GM23338 (cell line): ENCODE data around the gene FAM8A1. TPM values are rescaled to one million over a fixed set of nuclear protein-coding genes. Genes with fewer than 3 reads are reported as not detected.

ENCODE experiments used
- ATAC-seq: fragments of 200-7000 bp; cut with Tn5 transposase; 3 replicates; pipeline ENCODE4 v1.9.1; 2020
- DNase-seq: peaks from one replicate; pipeline ENCODE4 v3.0.0-alpha.2; 2015; ENCODE audit warnings: low spot score
- H2AFZ ChIP-seq: fragments of 200-600 bp; sonication (generic); 2 replicates; pipeline ENCODE4 v1.8.0; 2016; ENCODE audit warnings: antibody characterized with exemption, mild to moderate bottlenecking, moderate library complexity
- H3F3A ChIP-seq: fragments of 200-600 bp; sonication (generic); replicated peaks from 2 replicates; pipeline ENCODE4 v1.8.0; 2017; ENCODE audit warnings: antibody characterized with exemption, mixed run types, low read depth
- H3K27ac ChIP-seq: fragments of 200-600 bp; sonication (generic); 2 replicates; pipeline ENCODE4 v1.6.1; 2016; ENCODE audit warnings: low read depth
- H3K27me3 ChIP-seq: fragments of 200-600 bp; sonication (generic); 2 replicates; pipeline ENCODE4 v1.8.0; 2016; ENCODE audit warnings: mild to moderate bottlenecking, mixed run types, moderate library complexity; ENCODE audit not compliant: insufficient read depth
- H3K36me3 ChIP-seq: fragments of 200-600 bp; sonication (generic); 2 replicates; pipeline ENCODE4 v1.8.0; 2016; ENCODE audit warnings: mild to moderate bottlenecking; ENCODE audit not compliant: insufficient read depth
- H3K4me1 ChIP-seq: fragments of 200-600 bp; sonication (generic); 2 replicates; pipeline ENCODE4 v1.8.0; 2016; ENCODE audit warnings: mild to moderate bottlenecking, moderate library complexity; ENCODE audit not compliant: insufficient read depth
- H3K4me2 ChIP-seq: fragments of 200-600 bp; sonication (generic); 2 replicates; pipeline ENCODE4 v1.7.1; 2017; ENCODE audit warnings: mixed run types
- H3K4me3 ChIP-seq: fragments of 200-600 bp; sonication (generic); 2 replicates; pipeline ENCODE4 v1.6.1; 2016; ENCODE audit warnings: mixed run types
- H3K79me2 ChIP-seq: fragments of 200-600 bp; sonication (generic); replicated peaks from 2 replicates; pipeline ENCODE4 v1.8.0; 2017; ENCODE audit warnings: mild to moderate bottlenecking; ENCODE audit not compliant: insufficient read depth
- H3K9me2 ChIP-seq: fragments of 200-600 bp; sonication (generic); 2 replicates; pipeline ENCODE4 v1.8.0; 2017; ENCODE audit not compliant: insufficient read depth
- H4K20me1 ChIP-seq: fragments of 200-600 bp; sonication (generic); replicated peaks from 2 replicates; pipeline ENCODE4 v1.8.0; 2017; ENCODE audit warnings: mild to moderate bottlenecking; ENCODE audit not compliant: insufficient read depth
- H3K27ac Mint-ChIP-seq: 2 replicates; pipeline ENCODE4 v1.8.0; 2020; ENCODE audit warnings: inconsistent platforms, mild to moderate bottlenecking, moderate library complexity, mixed read lengths
- H3K27me3 Mint-ChIP-seq: 3 replicates; pipeline ENCODE4 v1.8.0; 2022; ENCODE audit warnings: low read depth, mild to moderate bottlenecking, moderate library complexity, mixed read lengths, inconsistent platforms; ENCODE audit not compliant: insufficient read depth, poor library complexity
- H3K36me3 Mint-ChIP-seq: 3 replicates; pipeline ENCODE4 v1.8.0; 2021; ENCODE audit warnings: low read depth, mild to moderate bottlenecking, inconsistent platforms, moderate library complexity, mixed read lengths
- H3K4me1 Mint-ChIP-seq: 3 replicates; pipeline ENCODE4 v1.8.0; 2020; ENCODE audit warnings: mild to moderate bottlenecking, inconsistent platforms, mixed read lengths
- H3K4me3 Mint-ChIP-seq: 3 replicates; pipeline ENCODE4 v1.8.0; 2021; ENCODE audit warnings: moderate library complexity, mild to moderate bottlenecking, inconsistent platforms, mixed read lengths
- H3K9me3 Mint-ChIP-seq: 3 replicates; pipeline ENCODE4 v1.8.0; 2020; ENCODE audit warnings: moderate library complexity, mild to moderate bottlenecking, inconsistent platforms, mixed read lengths
- CREB1 ChIP-seq: fragments of 250-450 bp; sonication (Bioruptor Pico); IDR thresholded peaks from 2 replicates; pipeline ENCODE4 v1.5.0; 2020; ENCODE audit warnings: low read depth, mild to moderate bottlenecking, moderate library complexity
- EZH2 ChIP-seq: fragments of 200-600 bp; sonication (generic); IDR thresholded peaks from one replicate; pipeline ENCODE4 v1.8.0; 2017; ENCODE audit warnings: antibody characterized with exemption, mild to moderate bottlenecking, low read depth; ENCODE audit not compliant: unreplicated experiment
- EZH2phosphoT487 ChIP-seq: fragments of 200-600 bp; sonication (generic); IDR thresholded peaks from one replicate; pipeline ENCODE4 v1.8.1; 2018; ENCODE audit warnings: antibody characterized with exemption; ENCODE audit not compliant: unreplicated experiment
- JUNB ChIP-seq: IDR thresholded peaks from one replicate; pipeline ENCODE4 v1.6.1; 2016; ENCODE audit warnings: antibody characterized with exemption; ENCODE audit not compliant: unreplicated experiment
- NANOG ChIP-seq: IDR thresholded peaks from 2 replicates; pipeline ENCODE4 v1.6.1; 2016; ENCODE audit warnings: antibody characterized with exemption, borderline replicate concordance
- POLR2AphosphoS5 ChIP-seq: IDR thresholded peaks from 2 replicates; pipeline ENCODE4 v1.6.1; 2016; ENCODE audit warnings: antibody characterized with exemption, low read depth
- STAT1 ChIP-seq: IDR thresholded peaks from one replicate; pipeline ENCODE4 v1.6.1; 2016; ENCODE audit warnings: antibody characterized with exemption; ENCODE audit not compliant: unreplicated experiment
- ZNF114 ChIP-seq: fragments of 250-450 bp; sonication (Bioruptor Pico); IDR thresholded peaks from 2 replicates; pipeline ENCODE4 v1.5.0; 2020; ENCODE audit warnings: mild to moderate bottlenecking, moderate library complexity
- ZNF331 ChIP-seq: fragments of 250-450 bp; sonication (Bioruptor Pico); IDR thresholded peaks from 2 replicates; pipeline ENCODE4 v1.5.0; 2020; ENCODE audit warnings: low read depth, mild to moderate bottlenecking, moderate library complexity
- polyA plus RNA-seq: library from polyadenylated mRNA; unstranded; fragments of >200 nt; fragmentation: Nextera tagmentation; extraction: Ambion mirVana; gene quantifications from 2 replicates; pipeline ENCODE4 v1.2.1, GENCODE V29; 2016
- total RNA-seq: library from RNA; depleted of rRNA; stranded (reverse); fragments of >200 nt; shearing (Covaris generic); gene quantifications from 2 replicates; pipeline ENCODE4 v1.2.3, GENCODE V29; 2014
- TF ChIP-seq, protein P1 (sequence below): fragments of 250-450 bp; sonication (Bioruptor Pico); IDR thresholded peaks from 2 replicates; pipeline ENCODE4 v1.5.0; 2020; ENCODE audit warnings: mild to moderate bottlenecking, moderate library complexity
- TF ChIP-seq, protein P2 (sequence below): IDR thresholded peaks from one replicate; pipeline ENCODE4 v1.6.1; 2018; ENCODE audit warnings: antibody characterized with exemption; ENCODE audit not compliant: unreplicated experiment
- TF ChIP-seq, protein P3 (sequence below), 2 experiments: fragments of 200-600 bp in 1 of 2; sonication (generic) in 1 of 2; conservative IDR thresholded peaks; 2 replicates each; pipeline versions ENCODE4 v1.5.1 to v1.6.1; 2016 to 2017; ENCODE audit warnings: antibody characterized with exemption in 2 of 2, low read depth in 2 of 2, mild to moderate bottlenecking in 2 of 2, moderate library complexity in 1 of 2
- TF ChIP-seq, protein P4 (sequence below): IDR thresholded peaks from 2 replicates; pipeline ENCODE4 v1.6.1; 2016; ENCODE audit warnings: antibody characterized with exemption

Gene FAM8A1
- total and polyA plus RNA-seq, 2 experiments from 2014 or later, result 4.0 to 15.6 TPM

DNA sequence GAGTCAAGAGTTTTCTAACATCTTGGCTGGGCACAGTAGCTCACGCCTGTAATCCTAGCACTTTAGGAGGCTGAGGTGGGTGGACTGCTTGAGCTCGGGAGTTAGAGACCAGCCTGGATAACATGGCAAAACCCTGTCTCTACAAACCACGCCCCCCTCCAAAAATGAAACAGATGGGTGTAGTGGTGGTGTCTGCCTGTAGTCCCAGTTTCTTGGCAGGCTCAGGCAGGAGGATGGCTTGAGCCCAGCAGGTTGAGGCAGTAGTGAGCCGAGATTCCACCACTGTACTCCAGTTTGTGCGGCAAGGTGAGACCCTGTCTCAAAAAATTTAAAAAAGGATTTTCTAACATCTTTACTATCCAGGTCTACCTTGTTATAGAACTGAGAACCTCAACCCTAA is 22.0 kb downstream of the FAM8A1 start:
- H3K27ac ChIP-seq, result no peak overlapping the region
- peaks cover 68% of the 10 kb centered on the region for H3K36me3 Mint-ChIP-seq
- H3K79me2 ChIP-seq, result peaks cover 74% of the 10 kb centered on the region
- H3K4me1 ChIP-seq, result no peaks in the 10 kb centered on the region
- no peak overlapping the region for H3K4me2 ChIP-seq
- peaks cover 25% of the 10 kb centered on the region for H4K20me1 ChIP-seq
- H3K27ac Mint-ChIP-seq, result no peak overlapping the region
- peaks cover 30% of the 10 kb centered on the region for H3K36me3 ChIP-seq
- no peaks in the 10 kb centered on the region; the same call in 2 of the 3 replicates for H3K9me3 Mint-ChIP-seq
- no peak overlapping the region for H3K4me3 Mint-ChIP-seq
- H3K4me3 ChIP-seq, result no peak overlapping the region
- H3K27me3 Mint-ChIP-seq, result no peaks in the 10 kb centered on the region
- TF ChIP-seq, protein P1, sequence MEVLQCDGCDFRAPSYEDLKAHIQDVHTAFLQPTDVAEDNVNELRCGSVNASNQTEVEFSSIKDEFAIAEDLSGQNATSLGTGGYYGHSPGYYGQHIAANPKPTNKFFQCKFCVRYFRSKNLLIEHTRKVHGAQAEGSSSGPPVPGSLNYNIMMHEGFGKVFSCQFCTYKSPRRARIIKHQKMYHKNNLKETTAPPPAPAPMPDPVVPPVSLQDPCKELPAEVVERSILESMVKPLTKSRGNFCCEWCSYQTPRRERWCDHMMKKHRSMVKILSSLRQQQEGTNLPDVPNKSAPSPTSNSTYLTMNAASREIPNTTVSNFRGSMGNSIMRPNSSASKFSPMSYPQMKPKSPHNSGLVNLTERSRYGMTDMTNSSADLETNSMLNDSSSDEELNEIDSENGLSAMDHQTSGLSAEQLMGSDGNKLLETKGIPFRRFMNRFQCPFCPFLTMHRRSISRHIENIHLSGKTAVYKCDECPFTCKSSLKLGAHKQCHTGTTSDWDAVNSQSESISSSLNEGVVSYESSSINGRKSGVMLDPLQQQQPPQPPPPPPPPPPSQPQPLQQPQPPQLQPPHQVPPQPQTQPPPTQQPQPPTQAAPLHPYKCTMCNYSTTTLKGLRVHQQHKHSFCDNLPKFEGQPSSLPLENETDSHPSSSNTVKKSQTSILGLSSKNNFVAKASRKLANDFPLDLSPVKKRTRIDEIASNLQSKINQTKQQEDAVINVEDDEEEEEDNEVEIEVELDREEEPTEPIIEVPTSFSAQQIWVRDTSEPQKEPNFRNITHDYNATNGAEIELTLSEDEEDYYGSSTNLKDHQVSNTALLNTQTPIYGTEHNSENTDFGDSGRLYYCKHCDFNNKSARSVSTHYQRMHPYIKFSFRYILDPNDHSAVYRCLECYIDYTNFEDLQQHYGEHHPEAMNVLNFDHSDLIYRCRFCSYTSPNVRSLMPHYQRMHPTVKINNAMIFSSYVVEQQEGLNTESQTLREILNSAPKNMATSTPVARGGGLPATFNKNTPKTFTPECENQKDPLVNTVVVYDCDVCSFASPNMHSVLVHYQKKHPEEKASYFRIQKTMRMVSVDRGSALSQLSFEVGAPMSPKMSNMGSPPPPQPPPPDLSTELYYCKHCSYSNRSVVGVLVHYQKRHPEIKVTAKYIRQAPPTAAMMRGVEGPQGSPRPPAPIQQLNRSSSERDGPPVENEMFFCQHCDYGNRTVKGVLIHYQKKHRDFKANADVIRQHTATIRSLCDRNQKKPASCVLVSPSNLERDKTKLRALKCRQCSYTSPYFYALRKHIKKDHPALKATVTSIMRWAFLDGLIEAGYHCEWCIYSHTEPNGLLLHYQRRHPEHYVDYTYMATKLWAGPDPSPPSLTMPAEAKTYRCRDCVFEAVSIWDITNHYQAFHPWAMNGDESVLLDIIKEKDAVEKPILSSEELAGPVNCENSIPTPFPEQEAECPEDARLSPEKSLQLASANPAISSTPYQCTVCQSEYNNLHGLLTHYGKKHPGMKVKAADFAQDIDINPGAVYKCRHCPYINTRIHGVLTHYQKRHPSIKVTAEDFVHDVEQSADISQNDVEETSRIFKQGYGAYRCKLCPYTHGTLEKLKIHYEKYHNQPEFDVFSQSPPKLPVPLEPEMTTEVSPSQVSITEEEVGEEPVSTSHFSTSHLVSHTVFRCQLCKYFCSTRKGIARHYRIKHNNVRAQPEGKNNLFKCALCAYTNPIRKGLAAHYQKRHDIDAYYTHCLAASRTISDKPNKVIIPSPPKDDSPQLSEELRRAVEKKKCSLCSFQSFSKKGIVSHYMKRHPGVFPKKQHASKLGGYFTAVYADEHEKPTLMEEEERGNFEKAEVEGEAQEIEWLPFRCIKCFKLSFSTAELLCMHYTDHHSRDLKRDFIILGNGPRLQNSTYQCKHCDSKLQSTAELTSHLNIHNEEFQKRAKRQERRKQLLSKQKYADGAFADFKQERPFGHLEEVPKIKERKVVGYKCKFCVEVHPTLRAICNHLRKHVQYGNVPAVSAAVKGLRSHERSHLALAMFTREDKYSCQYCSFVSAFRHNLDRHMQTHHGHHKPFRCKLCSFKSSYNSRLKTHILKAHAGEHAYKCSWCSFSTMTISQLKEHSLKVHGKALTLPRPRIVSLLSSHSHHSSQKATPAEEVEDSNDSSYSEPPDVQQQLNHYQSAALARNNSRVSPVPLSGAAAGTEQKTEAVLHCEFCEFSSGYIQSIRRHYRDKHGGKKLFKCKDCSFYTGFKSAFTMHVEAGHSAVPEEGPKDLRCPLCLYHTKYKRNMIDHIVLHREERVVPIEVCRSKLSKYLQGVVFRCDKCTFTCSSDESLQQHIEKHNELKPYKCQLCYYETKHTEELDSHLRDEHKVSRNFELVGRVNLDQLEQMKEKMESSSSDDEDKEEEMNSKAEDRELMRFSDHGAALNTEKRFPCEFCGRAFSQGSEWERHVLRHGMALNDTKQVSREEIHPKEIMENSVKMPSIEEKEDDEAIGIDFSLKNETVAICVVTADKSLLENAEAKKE, result no peak
- TF ChIP-seq, protein P2, sequence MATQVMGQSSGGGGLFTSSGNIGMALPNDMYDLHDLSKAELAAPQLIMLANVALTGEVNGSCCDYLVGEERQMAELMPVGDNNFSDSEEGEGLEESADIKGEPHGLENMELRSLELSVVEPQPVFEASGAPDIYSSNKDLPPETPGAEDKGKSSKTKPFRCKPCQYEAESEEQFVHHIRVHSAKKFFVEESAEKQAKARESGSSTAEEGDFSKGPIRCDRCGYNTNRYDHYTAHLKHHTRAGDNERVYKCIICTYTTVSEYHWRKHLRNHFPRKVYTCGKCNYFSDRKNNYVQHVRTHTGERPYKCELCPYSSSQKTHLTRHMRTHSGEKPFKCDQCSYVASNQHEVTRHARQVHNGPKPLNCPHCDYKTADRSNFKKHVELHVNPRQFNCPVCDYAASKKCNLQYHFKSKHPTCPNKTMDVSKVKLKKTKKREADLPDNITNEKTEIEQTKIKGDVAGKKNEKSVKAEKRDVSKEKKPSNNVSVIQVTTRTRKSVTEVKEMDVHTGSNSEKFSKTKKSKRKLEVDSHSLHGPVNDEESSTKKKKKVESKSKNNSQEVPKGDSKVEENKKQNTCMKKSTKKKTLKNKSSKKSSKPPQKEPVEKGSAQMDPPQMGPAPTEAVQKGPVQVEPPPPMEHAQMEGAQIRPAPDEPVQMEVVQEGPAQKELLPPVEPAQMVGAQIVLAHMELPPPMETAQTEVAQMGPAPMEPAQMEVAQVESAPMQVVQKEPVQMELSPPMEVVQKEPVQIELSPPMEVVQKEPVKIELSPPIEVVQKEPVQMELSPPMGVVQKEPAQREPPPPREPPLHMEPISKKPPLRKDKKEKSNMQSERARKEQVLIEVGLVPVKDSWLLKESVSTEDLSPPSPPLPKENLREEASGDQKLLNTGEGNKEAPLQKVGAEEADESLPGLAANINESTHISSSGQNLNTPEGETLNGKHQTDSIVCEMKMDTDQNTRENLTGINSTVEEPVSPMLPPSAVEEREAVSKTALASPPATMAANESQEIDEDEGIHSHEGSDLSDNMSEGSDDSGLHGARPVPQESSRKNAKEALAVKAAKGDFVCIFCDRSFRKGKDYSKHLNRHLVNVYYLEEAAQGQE, result no peak
- TF ChIP-seq CREB1 (CRISPR knock-in tag), result no peak
- TF ChIP-seq STAT1, result no peak
- TF ChIP-seq, protein P3, sequence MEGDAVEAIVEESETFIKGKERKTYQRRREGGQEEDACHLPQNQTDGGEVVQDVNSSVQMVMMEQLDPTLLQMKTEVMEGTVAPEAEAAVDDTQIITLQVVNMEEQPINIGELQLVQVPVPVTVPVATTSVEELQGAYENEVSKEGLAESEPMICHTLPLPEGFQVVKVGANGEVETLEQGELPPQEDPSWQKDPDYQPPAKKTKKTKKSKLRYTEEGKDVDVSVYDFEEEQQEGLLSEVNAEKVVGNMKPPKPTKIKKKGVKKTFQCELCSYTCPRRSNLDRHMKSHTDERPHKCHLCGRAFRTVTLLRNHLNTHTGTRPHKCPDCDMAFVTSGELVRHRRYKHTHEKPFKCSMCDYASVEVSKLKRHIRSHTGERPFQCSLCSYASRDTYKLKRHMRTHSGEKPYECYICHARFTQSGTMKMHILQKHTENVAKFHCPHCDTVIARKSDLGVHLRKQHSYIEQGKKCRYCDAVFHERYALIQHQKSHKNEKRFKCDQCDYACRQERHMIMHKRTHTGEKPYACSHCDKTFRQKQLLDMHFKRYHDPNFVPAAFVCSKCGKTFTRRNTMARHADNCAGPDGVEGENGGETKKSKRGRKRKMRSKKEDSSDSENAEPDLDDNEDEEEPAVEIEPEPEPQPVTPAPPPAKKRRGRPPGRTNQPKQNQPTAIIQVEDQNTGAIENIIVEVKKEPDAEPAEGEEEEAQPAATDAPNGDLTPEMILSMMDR (conservative IDR thresholded peaks at IDR 0.05; ENCODE audit: low read depth in 2 of 2), result no peak
- TF ChIP-seq ZNF114 (CRISPR knock-in tag), result no peak
- TF ChIP-seq, protein P4, sequence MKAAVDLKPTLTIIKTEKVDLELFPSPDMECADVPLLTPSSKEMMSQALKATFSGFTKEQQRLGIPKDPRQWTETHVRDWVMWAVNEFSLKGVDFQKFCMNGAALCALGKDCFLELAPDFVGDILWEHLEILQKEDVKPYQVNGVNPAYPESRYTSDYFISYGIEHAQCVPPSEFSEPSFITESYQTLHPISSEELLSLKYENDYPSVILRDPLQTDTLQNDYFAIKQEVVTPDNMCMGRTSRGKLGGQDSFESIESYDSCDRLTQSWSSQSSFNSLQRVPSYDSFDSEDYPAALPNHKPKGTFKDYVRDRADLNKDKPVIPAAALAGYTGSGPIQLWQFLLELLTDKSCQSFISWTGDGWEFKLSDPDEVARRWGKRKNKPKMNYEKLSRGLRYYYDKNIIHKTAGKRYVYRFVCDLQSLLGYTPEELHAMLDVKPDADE, result no peak
- TF ChIP-seq NANOG, result no peak
- no peak for TF ChIP-seq JUNB
- TF ChIP-seq ZNF331 (CRISPR knock-in tag), result no peak
- no peak for TF ChIP-seq POLR2AphosphoS5
- no peak for TF ChIP-seq EZH2phosphoT487
- TF ChIP-seq EZH2, result no peak
- no peaks in the 10 kb centered on the region; the same call in 1 of the 2 replicates for H3F3A ChIP-seq
- DNase-seq, result no peak
- no peaks in the 10 kb centered on the region for H3K9me2 ChIP-seq
- no peaks in the 10 kb centered on the region for H3K4me1 Mint-ChIP-seq
- H3K27me3 ChIP-seq, result no peaks in the 10 kb centered on the region
- no peak overlapping the region for H2AFZ ChIP-seq
- ATAC-seq, result no peak
